BJ (cell line): ENCODE results near the gene PATZ1. TPM values are rescaled to one million over a fixed set of nuclear protein-coding genes. Genes with fewer than 3 reads are reported as not detected.

Experiments used
- CTCF ChIA-PET: fragments of 350-600 bp; formaldehyde crosslinking; extraction: SDS; loops from one replicate; lab custom pipeline; 2021; ENCODE audit warnings: antibody characterized with exemption, inconsistent platforms; lab: Yijun Ruan, JAX
- POLR2A ChIA-PET: fragments of 300-600 bp; sonication (Branson Sonifier 250); formaldehyde crosslinking; extraction: SDS; loops from one replicate; lab custom pipeline; 2021; ENCODE audit warnings: antibody characterized with exemption; lab: Charles Lee
- DNase-seq: peaks from one replicate; pipeline ENCODE4 v3.0.0-alpha.2; 2011; ENCODE audit warnings: low read depth
- H3K27me3 ChIP-seq: 2 replicates; pipeline ENCODE4 v1.6.0; 2011; ENCODE audit warnings: low read length; ENCODE audit not compliant: control insufficient read depth, insufficient read depth
- H3K36me3 ChIP-seq: 2 replicates; pipeline ENCODE4 v1.5.1; 2011; ENCODE audit warnings: low read length; ENCODE audit not compliant: control insufficient read depth, insufficient read depth
- H3K4me3 ChIP-seq: 2 replicates; pipeline ENCODE4 v1.5.1; 2011; ENCODE audit warnings: low read depth, mild to moderate bottlenecking, control low read depth, low read length
- CTCF ChIP-seq: IDR thresholded peaks from 2 replicates; pipeline ENCODE4 v1.5.1; 2011; ENCODE audit warnings: low read depth, mild to moderate bottlenecking, control low read depth, inconsistent platforms, low read length, moderate library complexity; ENCODE audit not compliant: insufficient read depth
- polyA plus RNA-seq: library from polyadenylated mRNA; depleted of rRNA; stranded (reverse); fragments of >200 nt; gene quantifications from 2 replicates; pipeline ENCODE4 v1.2.3, GENCODE V29; 2011

The PATZ1 gene
- polyA plus RNA-seq, 1 experiment = 10.1 TPM

- DNase-seq = no peak
- H3K4me3 ChIP-seq = no peak overlapping the region
- H3K36me3 ChIP-seq = peaks cover 5% of the 10 kb centered on the region; the same call in 1 of the 2 replicates
- no peak for TF ChIP-seq CTCF
- no peaks in the 10 kb centered on the region for H3K27me3 ChIP-seq
- ChIA-PET CTCF (no interaction called here), POLR2A (no interaction called here)
These were observed 5.3 kb downstream of the PATZ1 start for GRCh38 chr22:31340765-31341247.

- DNase-seq = no peak
- Histone ChIP-seq H3K4me3 (no peak overlapping the region), H3K36me3 (peaks cover 7% of the 10 kb centered on the region), H3K27me3 (no peaks in the 10 kb centered on the region)
- POLR2A ChIA-PET = no interaction called here
- TF ChIP-seq CTCF = no peak
- CTCF ChIA-PET = no interaction called here
These were observed 5.8 kb downstream of the PATZ1 start for GRCh38 chr22:31340360-31340759.

GRCh38 chr22:31339148-31339832 is 6.9 kb downstream of the PATZ1 start:
- no peak for TF ChIP-seq CTCF
- Histone ChIP-seq H3K36me3 (peaks cover 16% of the 10 kb centered on the region), H3K27me3 (no peaks in the 10 kb centered on the region), H3K4me3 (no peak overlapping the region)
- no peak for DNase-seq
- CTCF ChIA-PET = interaction anchor here (0.9 kb wide), 1 partner anchor 26 kb away, joined by 4 read pairs; no protein-coding TSS in a partner anchor
- POLR2A ChIA-PET = no interaction called here

GRCh38 chr22:31337178-31337577 is 9.0 kb downstream of the PATZ1 start:
- TF ChIP-seq CTCF = no peak
- Histone ChIP-seq H3K4me3 (no peak overlapping the region), H3K27me3 (no peaks in the 10 kb centered on the region), H3K36me3 (peaks cover 16% of the 10 kb centered on the region)
- POLR2A ChIA-PET = no interaction called here
- CTCF ChIA-PET = interaction anchor here (0.9 to 1.7 kb wide), 4 partner anchors 8 to 24 kb away, joined by 3 to 6 read pairs (median 4); partner anchors contain the start of gene PATZ1
- no peak for DNase-seq

- TF ChIP-seq CTCF = no peak
- DNase-seq = no peak
- POLR2A ChIA-PET = no interaction called here
- CTCF ChIA-PET = interaction anchor here (1.2 to 2.4 kb wide), 3 partner anchors 10 to 21 kb away, joined by 4 to 5 read pairs (median 5); no protein-coding TSS in a partner anchor
- Histone ChIP-seq H3K4me3 (no peak overlapping the region), H3K36me3 (peaks cover 16% of the 10 kb centered on the region), H3K27me3 (no peaks in the 10 kb centered on the region)
These were observed 11.8 kb downstream of the PATZ1 start for GRCh38 chr22:31334329-31334728.
